K562 (cell line): ENCODE measurements around the gene RAB25. TPM values are rescaled to one million over a fixed set of nuclear protein-coding genes. Genes with fewer than 3 reads are reported as not detected.
A peak's percentile ranks its signal among the peaks of the same experiment; 100 is the strongest.

Experiments used
- HNRNPL ChIP-seq: fragments of 200-400 bp; formaldehyde crosslinking; IDR thresholded peaks from 2 replicates; pipeline ENCODE4 v1.6.1; 2017; ENCODE audit warnings: low read depth, mild to moderate bottlenecking, low read length
- HNRNPUL1 ChIP-seq: fragments of 200-400 bp; formaldehyde crosslinking; IDR thresholded peaks from 2 replicates; pipeline ENCODE4 v1.6.1; 2017; ENCODE audit warnings: low read length
- KHSRP ChIP-seq: fragments of 450-650 bp; IDR thresholded peaks from 2 replicates; pipeline ENCODE4 v1.6.1; 2017
- MYNN ChIP-seq, 2 experiments: sonication (generic); formaldehyde crosslinking in 1 of 2; IDR thresholded peaks; 2 replicates each; pipeline versions ENCODE4 v1.5.0 to v1.6.1; 2016 to 2020; ENCODE audit warnings: antibody characterized with exemption in 1 of 2, missing genetic modification reagents in 1 of 2
- NR3C1 ChIP-seq: sonication (generic); formaldehyde crosslinking; IDR thresholded peaks from 2 replicates; pipeline ENCODE4 v1.8.1; 2022; ENCODE audit warnings: missing genetic modification reagents
- PBX2 ChIP-seq, 2 experiments: IDR thresholded peaks in 1 of 2; conservative IDR thresholded peaks in 1 of 2; 2 replicates each; pipeline ENCODE4 v1.6.1; 2016; ENCODE audit warnings: low read depth in 2 of 2, mild to moderate bottlenecking in 1 of 2, missing compliant biosample characterization in 1 of 2, missing genetic modification characterization in 1 of 2, moderate library complexity in 1 of 2
- PHB ChIP-seq: fragments of 250-450 bp; sonication (Bioruptor Pico); IDR thresholded peaks from 2 replicates; pipeline ENCODE4 v1.5.0; 2021
- RBM17 ChIP-seq: fragments of 200-400 bp; formaldehyde crosslinking; IDR thresholded peaks from 2 replicates; pipeline ENCODE4 v1.6.1; 2017; ENCODE audit warnings: low read depth, mild to moderate bottlenecking, low read length, borderline replicate concordance
- RBM39 ChIP-seq: fragments of 200-400 bp; formaldehyde crosslinking; optimal IDR thresholded peaks from 2 replicates; pipeline ENCODE3; 2018; ENCODE audit warnings: low read depth, low read length
- SIN3A ChIP-seq, 2 experiments: fragments of 150-350 bp in 1 of 2; IDR thresholded peaks; 2 replicates each; pipeline ENCODE4 v1.6.1; 2011 to 2016; ENCODE audit warnings: borderline replicate concordance in 2 of 2, low read depth in 2 of 2, low read length in 2 of 2, mild to moderate bottlenecking in 2 of 2, moderate library complexity in 2 of 2; ENCODE audit not compliant: control insufficient read depth in 1 of 2
- TAF9B ChIP-seq: fragments of 450-650 bp; IDR thresholded peaks from 2 replicates; pipeline ENCODE4 v1.6.1; 2018; ENCODE audit warnings: mild to moderate bottlenecking; ENCODE audit not compliant: partially characterized antibody
- TCF7L2 ChIP-seq: fragments of 150-350 bp; IDR thresholded peaks from 2 replicates; pipeline ENCODE4 v1.6.1; 2016; ENCODE audit warnings: low read depth, mild to moderate bottlenecking, low read length, moderate library complexity
- ZC3H11A ChIP-seq: IDR thresholded peaks from 2 replicates; pipeline ENCODE4 v1.6.1; 2012; ENCODE audit warnings: low read depth, low read length, improper control_type of control experiment
- ZNF175 ChIP-seq: fragments of 200-800 bp; sonication (Bioruptor generic); IDR thresholded peaks from 2 replicates; pipeline ENCODE4 v1.6.1; 2016; ENCODE audit warnings: low read depth, mild to moderate bottlenecking, missing genetic modification characterization, missing compliant biosample characterization
- ZNF449 ChIP-seq: fragments of 250-450 bp; sonication (Bioruptor Pico); IDR thresholded peaks from 2 replicates; pipeline ENCODE4 v1.8.0; 2022; ENCODE audit warnings: moderate library complexity, mild to moderate bottlenecking, inconsistent platforms
- polyA plus RNA-seq, 8 experiments: library from polyadenylated mRNA; depleted of rRNA in 4 of 8; stranded (reverse) in 5 of 8; unstranded in 3 of 8; fragments of >200 nt; fragmentation: Nextera tagmentation in 2 of 8; fragmentation: Illumina TruSeq in 1 of 8; extraction: Ambion mirVana in 2 of 8; extraction: Trizol in 1 of 8; gene quantifications; 2 replicates each; pipeline versions ENCODE4 v1.2.1 to v1.2.3, GENCODE V29; 2011 to 2014; ENCODE audit warnings: inconsistent platforms in 1 of 8, missing spikeins in 1 of 8
- total RNA-seq, 7 experiments: library from RNA; depleted of rRNA in 6 of 7; stranded (reverse); fragments of >200 nt in 6 of 7; fragmentation: Illumina TruSeq in 2 of 7; extraction: Trizol in 2 of 7; gene quantifications; 2 replicates each; pipeline versions ENCODE4 v1.2.1 to v1.2.3, GENCODE V29; 2011 to 2021; ENCODE audit warnings: low replicate concordance in 1 of 7
- TF ChIP-seq, protein P1 (sequence below): fragments of 250-450 bp; sonication (Bioruptor Pico); IDR thresholded peaks from 2 replicates; pipeline ENCODE4 v1.4.0; 2020; ENCODE audit warnings: mild to moderate bottlenecking, moderate library complexity, borderline replicate concordance

RAB25 gene
- total and polyA plus RNA-seq, 9 of the 15 experiments (the other 6 are each of a cell fraction or from before 2014, with no cell fraction given) = 0.10 to 0.27 (median 0.13) TPM; not detected in 6

DNA sequence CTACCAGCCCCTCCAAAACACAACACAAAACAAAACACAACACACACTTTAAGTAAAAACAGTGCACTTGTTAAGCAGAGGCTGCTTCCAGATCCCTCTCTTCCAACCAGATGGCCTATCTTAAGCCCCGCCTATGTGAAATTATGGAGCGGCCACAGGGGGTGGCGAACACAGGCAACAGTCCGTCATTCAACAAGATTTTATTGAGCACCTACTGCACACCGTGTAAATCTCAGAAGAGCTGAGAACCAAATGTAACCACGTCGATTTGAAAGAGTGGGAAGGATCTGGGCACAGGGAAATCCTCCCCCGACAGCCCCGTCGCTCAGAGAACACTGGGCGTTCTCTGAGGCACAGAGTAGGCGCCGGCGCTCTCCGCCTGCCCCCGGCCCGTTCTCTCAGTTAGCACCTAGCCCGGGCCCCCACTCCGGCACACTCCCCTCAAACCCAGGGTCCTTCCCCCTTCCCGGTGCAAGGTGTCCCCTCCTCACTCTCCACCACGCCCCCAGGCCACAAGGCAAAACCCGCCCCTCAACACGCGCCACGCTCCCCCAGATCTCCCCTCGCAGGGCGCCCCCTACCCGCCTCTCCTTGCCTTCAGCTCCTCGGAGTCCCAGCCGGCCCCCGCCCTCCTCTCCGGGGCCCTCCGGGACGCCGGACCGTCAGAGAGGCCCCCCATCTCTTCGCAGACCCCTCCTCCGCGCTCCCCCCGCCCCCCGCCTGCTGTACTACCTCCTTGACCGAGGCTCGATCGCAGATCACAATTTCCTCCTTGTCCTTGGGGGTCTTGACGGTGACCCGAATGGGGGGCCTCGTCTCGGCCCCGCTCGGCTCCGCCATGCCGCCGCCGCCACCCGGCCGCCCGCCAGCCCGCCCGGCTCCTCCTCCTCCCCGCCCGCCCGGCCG, 7.8 kb upstream of the RAB25 start (continued):
- TF ChIP-seq HNRNPUL1 (no peak), MYNN (IDR thresholded peaks at IDR 0.05) (no peak), MYNN (CRISPR knock-in tag; IDR thresholded peaks at IDR 0.05) (no peak), NR3C1 (CRISPR knock-in tag) (no peak), HNRNPL (no peak), TAF9B (no peak), ZNF449 (no peak), SIN3A (IDR thresholded peaks at IDR 0.05; ENCODE audit: borderline replicate concordance in 2 of 2, control insufficient read depth in 1 of 2, low read depth in 2 of 2, low read length in 2 of 2) (peak in 1 of 2 experiments; percentile 70; a peak in 2 of 4 replicates), TCF7L2 (no peak), RBM39 (no peak), KHSRP (no peak), ZC3H11A (no peak), RBM17 (no peak), PHB (CRISPR knock-in tag) (no peak), ZNF175 (CRISPR knock-in tag) (no peak), PBX2 (CRISPR knock-in tag; IDR thresholded peaks at IDR 0.05; ENCODE audit: low read depth) (no peak), PBX2 (tag; conservative IDR thresholded peaks at IDR 0.05; ENCODE audit: low read depth) (peak; percentile 62)
- TF ChIP-seq, protein P1, sequence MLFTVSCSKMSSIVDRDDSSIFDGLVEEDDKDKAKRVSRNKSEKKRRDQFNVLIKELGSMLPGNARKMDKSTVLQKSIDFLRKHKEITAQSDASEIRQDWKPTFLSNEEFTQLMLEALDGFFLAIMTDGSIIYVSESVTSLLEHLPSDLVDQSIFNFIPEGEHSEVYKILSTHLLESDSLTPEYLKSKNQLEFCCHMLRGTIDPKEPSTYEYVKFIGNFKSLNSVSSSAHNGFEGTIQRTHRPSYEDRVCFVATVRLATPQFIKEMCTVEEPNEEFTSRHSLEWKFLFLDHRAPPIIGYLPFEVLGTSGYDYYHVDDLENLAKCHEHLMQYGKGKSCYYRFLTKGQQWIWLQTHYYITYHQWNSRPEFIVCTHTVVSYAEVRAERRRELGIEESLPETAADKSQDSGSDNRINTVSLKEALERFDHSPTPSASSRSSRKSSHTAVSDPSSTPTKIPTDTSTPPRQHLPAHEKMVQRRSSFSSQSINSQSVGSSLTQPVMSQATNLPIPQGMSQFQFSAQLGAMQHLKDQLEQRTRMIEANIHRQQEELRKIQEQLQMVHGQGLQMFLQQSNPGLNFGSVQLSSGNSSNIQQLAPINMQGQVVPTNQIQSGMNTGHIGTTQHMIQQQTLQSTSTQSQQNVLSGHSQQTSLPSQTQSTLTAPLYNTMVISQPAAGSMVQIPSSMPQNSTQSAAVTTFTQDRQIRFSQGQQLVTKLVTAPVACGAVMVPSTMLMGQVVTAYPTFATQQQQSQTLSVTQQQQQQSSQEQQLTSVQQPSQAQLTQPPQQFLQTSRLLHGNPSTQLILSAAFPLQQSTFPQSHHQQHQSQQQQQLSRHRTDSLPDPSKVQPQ (CRISPR knock-in tag) = no peak
